ENCODE results near the gene NRG3. TPM values are rescaled to one million over a fixed set of nuclear protein-coding genes. Genes with fewer than 3 reads are reported as not detected.

Gene NRG3
- total RNA-seq, 1 donor from 2014 or later, result 2.3 TPM

- Histone ChIP-seq H3K4me3 (no peak overlapping the region), H3K27me3 (no peaks in the 10 kb centered on the region), H3K36me3 (no peaks in the 10 kb centered on the region), H3K27ac (no peak overlapping the region), H3K9me3 (no peaks in the 10 kb centered on the region), H3K4me1 (no peaks in the 10 kb centered on the region)
- intact Hi-C loops (cut with DNase I), result no loop called here
- TF ChIP-seq CTCF (IDR thresholded peaks at IDR 0.05), result no peak
- no peak for DNase-seq
- ATAC-seq, result peak; percentile 46
Observed at GRCh38 chr10:81848514-81848913, 26.5 kb upstream of the NRG3 start.

- Histone ChIP-seq H3K27ac (no peak overlapping the region), H3K4me3 (no peak overlapping the region), H3K27me3 (no peaks in the 10 kb centered on the region), H3K36me3 (no peaks in the 10 kb centered on the region), H3K4me1 (no peaks in the 10 kb centered on the region), H3K9me3 (no peaks in the 10 kb centered on the region)
- intact Hi-C loops (cut with DNase I), result no loop called here
- DNase-seq (no peak), ATAC-seq (no peak)
- TF ChIP-seq CTCF (IDR thresholded peaks at IDR 0.05), result no peak
Observed at GRCh38 chr10:81848931-81849330, 26.1 kb upstream of the NRG3 start.

GRCh38 chr10:81862596-81862995 is 12.4 kb upstream of the NRG3 start:
- intact Hi-C loops (cut with DNase I), result no loop called here
- Histone ChIP-seq H3K4me1 (no peaks in the 10 kb centered on the region), H3K4me3 (no peak overlapping the region), H3K27me3 (no peaks in the 10 kb centered on the region), H3K27ac (no peak overlapping the region), H3K36me3 (no peaks in the 10 kb centered on the region), H3K9me3 (no peaks in the 10 kb centered on the region)
- ATAC-seq, result no peak
- no peak for DNase-seq
- no peak for TF ChIP-seq CTCF (IDR thresholded peaks at IDR 0.05)

GRCh38 chr10:81863771-81864170 is 11.2 kb upstream of the NRG3 start:
- no peak for DNase-seq
- Histone ChIP-seq H3K27ac (no peak overlapping the region), H3K27me3 (no peaks in the 10 kb centered on the region), H3K4me3 (no peak overlapping the region), H3K9me3 (no peaks in the 10 kb centered on the region), H3K36me3 (no peaks in the 10 kb centered on the region), H3K4me1 (no peaks in the 10 kb centered on the region)
- intact Hi-C loops (cut with DNase I), result no loop called here
- ATAC-seq, result no peak
- TF ChIP-seq CTCF (IDR thresholded peaks at IDR 0.05), result no peak

- intact Hi-C loops (cut with DNase I), result no loop called here
Observed at GRCh38 chr10:81865581-81865980, 9.4 kb upstream of the NRG3 start.

More at GRCh38 chr10:81865581-81865980, 9.4 kb upstream of the NRG3 start:
- Histone ChIP-seq H3K27ac (no peak overlapping the region), H3K4me1 (no peaks in the 10 kb centered on the region), H3K4me3 (no peak overlapping the region), H3K27me3 (peaks cover 4% of the 10 kb centered on the region), H3K36me3 (no peaks in the 10 kb centered on the region), H3K9me3 (no peaks in the 10 kb centered on the region)
- DNase-seq (no peak), ATAC-seq (no peak)
- no peak for TF ChIP-seq CTCF (IDR thresholded peaks at IDR 0.05)

All from upper lobe of right lung (tissue), 1 donor.